DMS114 treated with DMSO at 0.1 percent for 48 hours (cell line): ENCODE measurements around the gene PWWP2A.
"Not testable (repeated sequence)": the region's sequence is repeated elsewhere in the genome, so short reads cannot be mapped to it uniquely, and the experiment has no call there.

ENCODE experiments used
- DNase-seq: peaks from one replicate; lab custom pipeline; 2025; ENCODE audit not compliant: unreplicated experiment; lab: John Stamatoyannopoulos, UW

Gene PWWP2A

GRCh38 chr5:160119142-160119904 is at the start of gene PWWP2A:
Gene PWWP2A (minus strand): TSS chr5:160119450. CDS start chr5:160119388, 62 bp downstream.
- peak; percentile 100 for DNase-seq

- no peak for DNase-seq
These were observed 48.4 kb upstream of the PWWP2A start for GRCh38 chr5:160167624-160168165.

GRCh38 chr5:160166973-160167623 is 47.8 kb upstream of the PWWP2A start:
- no peak for DNase-seq

- DNase-seq = no peak
These were observed 47.1 kb upstream of the PWWP2A start for GRCh38 chr5:160166069-160166972.

- DNase-seq = no peak
These were observed 46.2 kb upstream of the PWWP2A start for GRCh38 chr5:160165137-160166068.

- DNase-seq = no peak
These were observed 43.7 kb upstream of the PWWP2A start for GRCh38 chr5:160162910-160163309.

GRCh38 chr5:160161626-160162025 is 42.4 kb upstream of the PWWP2A start:
- no peak for DNase-seq

GRCh38 chr5:160160875-160161274 is 41.6 kb upstream of the PWWP2A start:
- DNase-seq = not testable (repeated sequence)

GRCh38 chr5:160159991-160160792 is 40.9 kb upstream of the PWWP2A start:
- DNase-seq = no peak

- no peak for DNase-seq
These were observed 38.8 kb upstream of the PWWP2A start for GRCh38 chr5:160158087-160158486.

GRCh38 chr5:160155017-160155750 is 35.9 kb upstream of the PWWP2A start:
- no peak for DNase-seq

- no peak for DNase-seq
These were observed 33.7 kb upstream of the PWWP2A start for GRCh38 chr5:160152901-160153300.

GRCh38 chr5:160152287-160152686 is 33.0 kb upstream of the PWWP2A start:
- no peak for DNase-seq

GRCh38 chr5:160151017-160151416 is 31.8 kb upstream of the PWWP2A start:
- DNase-seq = no peak

GRCh38 chr5:160150381-160150780 is 31.1 kb upstream of the PWWP2A start:
- no peak for DNase-seq

- DNase-seq = not testable (repeated sequence)
These were observed 25.2 kb upstream of the PWWP2A start for GRCh38 chr5:160144436-160144835.

GRCh38 chr5:160134332-160134731 is 15.1 kb upstream of the PWWP2A start:
- DNase-seq = no peak

GRCh38 chr5:160133918-160134304 is 14.7 kb upstream of the PWWP2A start:
- DNase-seq = no peak
